Common myeloid progenitor, CD34-positive (primary cell): Measurements from ENCODE around the gene TAF4B.
"Not testable (repeated sequence)": the region's sequence is repeated elsewhere in the genome, so short reads cannot be mapped to it uniquely, and the experiment has no call there.

Source experiments
- CTCF ChIA-PET: fragments of 350-600 bp; sonication (Branson Sonifier 250); formaldehyde crosslinking; loops from one replicate; lab custom pipeline; 2021; ENCODE audit warnings: antibody characterized with exemption; lab: Charles Lee
- POLR2A ChIA-PET: fragments of 350-600 bp; sonication (Branson Sonifier 250); formaldehyde crosslinking; loops from one replicate; lab custom pipeline; 2021; ENCODE audit warnings: antibody characterized with exemption; lab: Charles Lee
- DNase-seq, 3 donors: peaks; one replicate each; pipeline versions ENCODE4 v3.0.0 to v3.0.0-alpha.2; 2013
- H3K27ac ChIP-seq, 2 experiments: 1 replicate in 1 of 2; 2 replicates in 1 of 2; pipeline ENCODE4 v1.7.0; 2013; ENCODE audit warnings: inconsistent platforms in 2 of 2, low read length in 2 of 2, mild to moderate bottlenecking in 2 of 2, low read depth in 1 of 2, moderate library complexity in 1 of 2; ENCODE audit not compliant: severe bottlenecking in 2 of 2, insufficient read depth in 1 of 2, poor library complexity in 1 of 2
- H3K27me3 ChIP-seq, 5 experiments: replicated peaks in 2 of 5; 1 replicate in 3 of 5; 2 replicates in 2 of 5; pipeline versions ENCODE4 v1.6.1 to v1.7.0; 2013; ENCODE audit warnings: low read length in 4 of 5, mild to moderate bottlenecking in 2 of 5, moderate library complexity in 2 of 5, inconsistent platforms in 1 of 5; ENCODE audit not compliant: insufficient read depth in 5 of 5, control insufficient read depth in 4 of 5
- H3K36me3 ChIP-seq, 4 experiments: 1 replicate in 2 of 4; 2 replicates in 2 of 4; pipeline versions ENCODE4 v1.6.1 to v1.7.0; 2013; ENCODE audit warnings: low read length in 3 of 4, control low read depth in 1 of 4, mild to moderate bottlenecking in 1 of 4; ENCODE audit not compliant: control insufficient read depth in 4 of 4, insufficient read depth in 4 of 4
- H3K4me1 ChIP-seq, 4 experiments: 1 replicate in 3 of 4; 2 replicates in 1 of 4; pipeline versions ENCODE4 v1.6.1 to v1.7.1; 2013; ENCODE audit warnings: low read length in 3 of 4, mild to moderate bottlenecking in 3 of 4, control low read depth in 1 of 4, inconsistent platforms in 1 of 4, moderate library complexity in 1 of 4; ENCODE audit not compliant: control insufficient read depth in 4 of 4, insufficient read depth in 4 of 4; ENCODE audit errors: control extremely low read depth in 1 of 4
- H3K4me3 ChIP-seq, 7 experiments: 1 replicate in 4 of 7; 2 replicates in 3 of 7; pipeline versions ENCODE4 v1.5.1 to v1.7.0; 2013; ENCODE audit warnings: mild to moderate bottlenecking in 7 of 7, low read length in 6 of 7, moderate library complexity in 6 of 7, inconsistent platforms in 2 of 7, low read depth in 2 of 7, control low read depth in 1 of 7; ENCODE audit not compliant: insufficient read depth in 4 of 7, control insufficient read depth in 1 of 7; ENCODE audit errors: extremely low read depth in 1 of 7
- H3K9me3 ChIP-seq, 5 experiments: 1 replicate in 4 of 5; 2 replicates in 1 of 5; pipeline versions ENCODE4 v1.6.1 to v1.7.1; 2013; ENCODE audit warnings: low read length in 4 of 5, mild to moderate bottlenecking in 2 of 5, inconsistent platforms in 1 of 5, low read depth in 1 of 5, moderate library complexity in 1 of 5; ENCODE audit not compliant: control insufficient read depth in 4 of 5, insufficient read depth in 2 of 5; ENCODE audit errors: control extremely low read depth in 1 of 5
- WGBS: methylation state at CpG from one replicate; pipeline ENCODE4 v1.1.5; 2013; ENCODE audit not compliant: insufficient coverage; 5-methylcytosine and 5-hydroxymethylcytosine counted together

Gene TAF4B

DNA sequence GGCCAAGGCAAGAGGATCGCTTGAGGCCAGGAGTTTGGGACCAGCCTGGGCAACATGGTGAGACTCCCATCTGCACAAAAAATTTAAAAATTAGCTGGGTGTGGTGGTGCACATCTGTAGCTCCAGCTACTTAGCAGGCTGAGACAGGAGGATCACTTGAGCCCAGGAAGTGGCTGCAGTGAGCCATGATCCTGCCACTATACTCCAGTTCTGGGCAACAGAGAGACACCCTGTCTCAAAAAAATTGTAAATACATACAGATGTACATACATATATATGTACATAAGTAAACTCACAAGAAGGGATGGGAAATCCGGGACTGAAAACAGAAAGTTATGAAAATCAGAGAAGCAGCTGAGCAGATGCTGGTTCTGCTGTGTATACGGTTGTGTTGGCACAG is 29.6 kb upstream of the TAF4B start:
- POLR2A ChIA-PET = no interaction called here
- H3K4me1 ChIP-seq = no peaks in the 10 kb centered on the region
- H3K27ac ChIP-seq = no peak overlapping the region
- CTCF ChIA-PET = no interaction called here
- H3K36me3 ChIP-seq = no peaks in the 10 kb centered on the region
- no peak for DNase-seq
- no peak overlapping the region for H3K4me3 ChIP-seq
- H3K9me3 ChIP-seq = no peaks in the 10 kb centered on the region
- no peaks in the 10 kb centered on the region for H3K27me3 ChIP-seq
- 100% methylated on average over 3 of the region's 3 CpGs for WGBS

GRCh38 chr18:26202001-26202400 is 24.2 kb upstream of the TAF4B start:
- H3K4me1 ChIP-seq, POLR2A ChIA-PET, H3K27me3 ChIP-seq, DNase-seq, H3K27ac ChIP-seq, H3K9me3 ChIP-seq, H3K4me3 ChIP-seq, H3K36me3 ChIP-seq, CTCF ChIA-PET: not testable (repeated sequence)
- 100% methylated on average over 4 of the region's 9 CpGs for WGBS

- Histone ChIP-seq H3K36me3 (no peaks in the 10 kb centered on the region), H3K27ac (no peak overlapping the region), H3K4me3 (no peak overlapping the region), H3K27me3 (no peaks in the 10 kb centered on the region), H3K9me3 (no peaks in the 10 kb centered on the region), H3K4me1 (no peaks in the 10 kb centered on the region)
- DNase-seq = no peak
- CTCF ChIA-PET = no interaction called here
- no CpG with 5 or more reads among the region's 1 CpG for WGBS
- POLR2A ChIA-PET = no interaction called here
Observed at GRCh38 chr18:26205318-26205717, 20.9 kb upstream of the TAF4B start.

GRCh38 chr18:26206488-26206887 is 19.8 kb upstream of the TAF4B start:
- CTCF ChIA-PET = interaction anchor here (0.8 kb wide), 1 partner anchor 12 kb away, joined by 3 read pairs; no protein-coding TSS in a partner anchor
- H3K9me3 ChIP-seq = no peaks in the 10 kb centered on the region
- POLR2A ChIA-PET = no interaction called here
- no peak for DNase-seq
- H3K4me1 ChIP-seq = no peaks in the 10 kb centered on the region
- 100% methylated on average over 1 of the region's 2 CpGs for WGBS
- no peaks in the 10 kb centered on the region for H3K36me3 ChIP-seq
- no peak overlapping the region for H3K27ac ChIP-seq
- H3K27me3 ChIP-seq = no peaks in the 10 kb centered on the region
- no peak overlapping the region for H3K4me3 ChIP-seq

DNA sequence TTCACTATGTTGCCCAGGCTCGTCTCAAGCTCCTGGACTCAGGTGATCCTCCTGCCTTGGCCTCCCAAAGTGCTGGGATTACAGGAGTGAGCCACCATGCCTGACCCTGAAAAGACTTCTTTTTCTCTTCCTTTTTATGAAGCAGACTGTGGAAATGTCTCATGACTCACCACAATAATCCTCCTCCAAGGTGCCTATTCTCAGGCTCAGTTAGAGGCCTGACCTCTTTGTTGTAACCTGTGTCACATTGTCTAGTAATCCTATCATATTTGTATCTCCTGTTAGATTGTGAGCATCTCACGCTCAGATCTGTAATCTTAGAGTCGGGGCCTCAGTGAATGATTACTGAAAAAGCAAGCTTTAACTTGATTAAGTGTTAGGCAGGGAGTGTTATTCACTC is 18.3 kb upstream of the TAF4B start:
- H3K4me3 ChIP-seq = no peak overlapping the region
- no peaks in the 10 kb centered on the region for H3K4me1 ChIP-seq
- no peaks in the 10 kb centered on the region for H3K36me3 ChIP-seq
- H3K27me3 ChIP-seq = no peaks in the 10 kb centered on the region
- POLR2A ChIA-PET = no interaction called here
- DNase-seq = no peak
- WGBS = 97% methylated on average over 3 of the region's 3 CpGs
- no peaks in the 10 kb centered on the region for H3K9me3 ChIP-seq
- no peak overlapping the region for H3K27ac ChIP-seq
- CTCF ChIA-PET = no interaction called here

DNA sequence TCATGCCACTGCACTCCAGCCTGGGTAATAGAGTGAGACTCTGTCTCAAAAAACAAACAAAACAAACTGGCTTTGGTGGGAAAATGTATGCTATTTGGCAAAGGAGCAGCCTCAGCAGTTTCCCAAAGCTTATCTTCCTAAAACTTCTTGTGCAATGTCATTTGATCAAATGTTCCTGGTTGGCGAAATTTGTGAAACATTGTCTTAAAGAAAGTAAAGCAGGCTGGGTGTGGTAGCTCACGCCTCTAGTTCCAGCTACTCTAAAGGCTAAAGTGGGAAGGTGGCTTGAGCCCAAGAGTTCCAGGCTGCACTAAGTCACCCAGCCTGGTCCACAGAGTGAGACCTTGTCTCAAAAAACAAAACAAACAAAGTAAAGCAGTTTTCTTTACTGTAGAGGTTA is 17.3 kb upstream of the TAF4B start:
- Histone ChIP-seq H3K27me3 (no peaks in the 10 kb centered on the region), H3K9me3 (no peaks in the 10 kb centered on the region), H3K27ac (no peak overlapping the region), H3K4me3 (no peak overlapping the region), H3K36me3 (no peaks in the 10 kb centered on the region), H3K4me1 (no peaks in the 10 kb centered on the region)
- CTCF ChIA-PET = no interaction called here
- WGBS = 82% methylated on average over 2 of the region's 2 CpGs
- POLR2A ChIA-PET = interaction anchor here (0.8 kb wide), 1 partner anchor 17 kb away, joined by 3 read pairs; the partner anchor contains the start of gene TAF4B
- no peak for DNase-seq

DNA sequence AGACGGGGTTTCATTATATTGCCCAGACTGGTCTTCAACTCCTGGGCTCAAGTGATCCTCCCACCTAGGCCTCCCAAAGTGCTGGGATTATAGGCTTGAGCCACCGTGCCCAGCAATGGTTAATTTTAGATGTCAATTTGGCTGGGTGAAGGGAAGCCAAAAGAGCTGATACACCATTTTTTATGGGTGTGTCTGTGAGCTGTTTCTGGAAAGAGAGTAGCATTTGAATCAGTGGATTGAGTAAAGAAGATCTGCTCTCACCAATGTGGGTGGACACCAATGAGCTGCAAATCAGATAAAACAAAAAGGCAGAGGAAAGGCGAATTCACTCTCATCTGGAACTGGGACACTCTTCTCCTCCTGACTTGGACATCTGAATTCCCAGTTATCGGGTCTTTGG is 16.1 kb upstream of the TAF4B start:
- Histone ChIP-seq H3K36me3 (no peaks in the 10 kb centered on the region), H3K4me3 (no peak overlapping the region), H3K9me3 (no peaks in the 10 kb centered on the region), H3K27ac (no peak overlapping the region), H3K27me3 (no peaks in the 10 kb centered on the region), H3K4me1 (peaks cover 0 to under 1% (median 0%) of the 10 kb centered on the region in 4 experiments)
- WGBS = 100% methylated on average over 4 of the region's 4 CpGs
- CTCF ChIA-PET = no interaction called here
- DNase-seq = no peak
- POLR2A ChIA-PET = no interaction called here
